Measurements from ENCODE around the gene BLCAP. TPM values are rescaled to one million over a fixed set of nuclear protein-coding genes. Genes with fewer than 3 reads are reported as not detected.
"Not testable (repeated sequence)": the region's sequence is repeated elsewhere in the genome, so short reads cannot be mapped to it uniquely, and the experiment has no call there.

The BLCAP gene
- total and polyA plus RNA-seq, 4 donors, result 53.3 to 81.5 (median 55.2) TPM

DNA sequence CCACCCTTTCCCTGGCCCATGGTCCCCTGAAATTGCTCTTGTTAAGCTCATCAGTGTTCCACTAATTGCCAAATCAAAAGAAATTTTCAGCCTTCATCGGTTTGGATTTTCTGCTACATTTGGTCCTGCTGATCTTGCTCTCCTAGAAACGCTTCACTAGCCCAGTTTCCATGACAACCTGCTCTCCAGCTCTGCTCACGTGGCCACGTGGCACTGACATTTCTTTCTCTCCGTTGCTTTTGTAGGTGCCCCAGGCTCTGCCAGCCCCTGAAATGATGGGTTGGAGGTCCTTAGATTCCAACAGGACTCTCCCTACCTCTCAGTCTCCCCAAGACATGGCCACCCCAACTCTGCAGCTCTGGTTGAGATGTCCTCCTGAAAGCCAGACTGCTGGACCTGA, 52.4 kb downstream of the BLCAP start:
- 66 to 83% methylated on average over 5 of the region's 5 CpGs for WGBS, 2 donors
- ATAC-seq (ENCODE audit: insufficient read depth, low FRiP score) (no peak), DNase-seq (peak in 1 of 3 donors; percentile 24)
- no peaks in the 10 kb centered on the region for H3K36me3 ChIP-seq (ENCODE audit: control insufficient read depth in 4 of 4, insufficient read depth in 4 of 4, low read length in 4 of 4)
- H3K9ac ChIP-seq (ENCODE audit: insufficient read depth in 1 of 2, low read length in 2 of 2), result no peak overlapping the region
- H3K4me3 ChIP-seq, result no peak overlapping the region
- H3K4me1 ChIP-seq (ENCODE audit: control insufficient read depth in 5 of 5, insufficient read depth in 5 of 5, low read length in 5 of 5), result no peaks in the 10 kb centered on the region
- H3K27ac ChIP-seq (ENCODE audit: low read depth in 1 of 2, low read length in 1 of 2), result no peak overlapping the region
- no peak for TF ChIP-seq CTCF (IDR thresholded peaks at IDR 0.05; ENCODE audit: control extremely low read depth, extremely low read depth)
- H3K27me3 ChIP-seq (ENCODE audit: control insufficient read depth in 3 of 3, insufficient read depth in 3 of 3, low read length in 2 of 3), result no peaks in the 10 kb centered on the region
- H3K9me3 ChIP-seq (ENCODE audit: control insufficient read depth in 4 of 4, insufficient read depth in 3 of 4, low read length in 3 of 4), result no peaks in the 10 kb centered on the region

GRCh38 chr20:37474386-37474785, 53.3 kb downstream of the BLCAP start:
- DNase-seq, result no peak
- H3K4me3 ChIP-seq, result no peak overlapping the region
- no peak for TF ChIP-seq CTCF (IDR thresholded peaks at IDR 0.05; ENCODE audit: control extremely low read depth, extremely low read depth)
- H3K27me3 ChIP-seq (ENCODE audit: control insufficient read depth in 3 of 3, insufficient read depth in 3 of 3, low read length in 2 of 3), result no peaks in the 10 kb centered on the region
- no peak overlapping the region for H3K27ac ChIP-seq (ENCODE audit: low read depth in 1 of 2, low read length in 1 of 2)
- no peaks in the 10 kb centered on the region for H3K9me3 ChIP-seq (ENCODE audit: control insufficient read depth in 4 of 4, insufficient read depth in 3 of 4, low read length in 3 of 4)
- WGBS, 2 donors, result 72 to 77% methylated on average over 4 of the region's 4 CpGs
- no peak overlapping the region for H3K9ac ChIP-seq (ENCODE audit: insufficient read depth in 1 of 2, low read length in 2 of 2)
- no peaks in the 10 kb centered on the region for H3K36me3 ChIP-seq (ENCODE audit: control insufficient read depth in 4 of 4, insufficient read depth in 4 of 4, low read length in 4 of 4)
- ATAC-seq (ENCODE audit: insufficient read depth, low FRiP score), result no peak
- no peaks in the 10 kb centered on the region for H3K4me1 ChIP-seq (ENCODE audit: control insufficient read depth in 5 of 5, insufficient read depth in 5 of 5, low read length in 5 of 5)

GRCh38 chr20:37473249-37474000, 54.3 kb downstream of the BLCAP start:
- no peaks in the 10 kb centered on the region for H3K9me3 ChIP-seq (ENCODE audit: control insufficient read depth in 4 of 4, insufficient read depth in 3 of 4, low read length in 3 of 4)
- no peak overlapping the region for H3K9ac ChIP-seq (ENCODE audit: insufficient read depth in 1 of 2, low read length in 2 of 2)
- H3K4me3 ChIP-seq, result no peak overlapping the region
- ATAC-seq (ENCODE audit: insufficient read depth, low FRiP score) (no peak), DNase-seq (no peak)
- no peaks in the 10 kb centered on the region for H3K4me1 ChIP-seq (ENCODE audit: control insufficient read depth in 5 of 5, insufficient read depth in 5 of 5, low read length in 5 of 5)
- H3K27me3 ChIP-seq (ENCODE audit: control insufficient read depth in 3 of 3, insufficient read depth in 3 of 3, low read length in 2 of 3), result no peaks in the 10 kb centered on the region
- TF ChIP-seq CTCF (IDR thresholded peaks at IDR 0.05; ENCODE audit: control extremely low read depth, extremely low read depth), result no peak
- WGBS, 2 donors, result 87 to 95% methylated on average over 11 of the region's 11 CpGs
- no peak overlapping the region for H3K27ac ChIP-seq (ENCODE audit: low read depth in 1 of 2, low read length in 1 of 2)
- H3K36me3 ChIP-seq (ENCODE audit: control insufficient read depth in 4 of 4, insufficient read depth in 4 of 4, low read length in 4 of 4), result no peaks in the 10 kb centered on the region

GRCh38 chr20:37472435-37472834, 55.2 kb downstream of the BLCAP start:
- not testable (repeated sequence) for H3K27me3 ChIP-seq (ENCODE audit: control insufficient read depth in 3 of 3, insufficient read depth in 3 of 3, low read length in 2 of 3); H3K36me3 ChIP-seq (ENCODE audit: control insufficient read depth in 4 of 4, insufficient read depth in 4 of 4, low read length in 4 of 4); H3K4me1 ChIP-seq (ENCODE audit: control insufficient read depth in 5 of 5, insufficient read depth in 5 of 5, low read length in 5 of 5); H3K9me3 ChIP-seq (ENCODE audit: control insufficient read depth in 4 of 4, insufficient read depth in 3 of 4, low read length in 3 of 4); H3K4me3 ChIP-seq; ATAC-seq (ENCODE audit: insufficient read depth, low FRiP score); H3K27ac ChIP-seq (ENCODE audit: low read depth in 1 of 2, low read length in 1 of 2); H3K9ac ChIP-seq (ENCODE audit: insufficient read depth in 1 of 2, low read length in 2 of 2); DNase-seq
- 89 to 91% methylated on average over 6 of the region's 6 CpGs for WGBS, 2 donors
